Camera-type eye (tissue), 1 donor: ENCODE measurements around the gene FREM3. TPM values are rescaled to one million over a fixed set of nuclear protein-coding genes. Genes with fewer than 3 reads are reported as not detected.

ENCODE experiments used
- total RNA-seq: library from RNA; depleted of rRNA; stranded (reverse); fragments of >200 nt; gene quantifications from one replicate; pipeline ENCODE4 v1.2.3, GENCODE V29; 2014

FREM3 gene
- 0.93 TPM for total RNA-seq

GRCh38 chr4:143700416-143701352 lies at the start of gene FREM3:
TSS of gene FREM3 (minus strand) at chr4:143700675. CDS start at chr4:143700675, 0 bp downstream.

Other genes with a start within 250 kb of the FREM3 start
- 94.2 TPM for gene SMARCA5, start 187.0 kb downstream of the FREM3 start, total RNA-seq
- 2.6 TPM for gene GYPE, start 204.9 kb upstream of the FREM3 start, total RNA-seq